ENCODE data around the gene PPP2R2B.

Gene PPP2R2B

DNA sequence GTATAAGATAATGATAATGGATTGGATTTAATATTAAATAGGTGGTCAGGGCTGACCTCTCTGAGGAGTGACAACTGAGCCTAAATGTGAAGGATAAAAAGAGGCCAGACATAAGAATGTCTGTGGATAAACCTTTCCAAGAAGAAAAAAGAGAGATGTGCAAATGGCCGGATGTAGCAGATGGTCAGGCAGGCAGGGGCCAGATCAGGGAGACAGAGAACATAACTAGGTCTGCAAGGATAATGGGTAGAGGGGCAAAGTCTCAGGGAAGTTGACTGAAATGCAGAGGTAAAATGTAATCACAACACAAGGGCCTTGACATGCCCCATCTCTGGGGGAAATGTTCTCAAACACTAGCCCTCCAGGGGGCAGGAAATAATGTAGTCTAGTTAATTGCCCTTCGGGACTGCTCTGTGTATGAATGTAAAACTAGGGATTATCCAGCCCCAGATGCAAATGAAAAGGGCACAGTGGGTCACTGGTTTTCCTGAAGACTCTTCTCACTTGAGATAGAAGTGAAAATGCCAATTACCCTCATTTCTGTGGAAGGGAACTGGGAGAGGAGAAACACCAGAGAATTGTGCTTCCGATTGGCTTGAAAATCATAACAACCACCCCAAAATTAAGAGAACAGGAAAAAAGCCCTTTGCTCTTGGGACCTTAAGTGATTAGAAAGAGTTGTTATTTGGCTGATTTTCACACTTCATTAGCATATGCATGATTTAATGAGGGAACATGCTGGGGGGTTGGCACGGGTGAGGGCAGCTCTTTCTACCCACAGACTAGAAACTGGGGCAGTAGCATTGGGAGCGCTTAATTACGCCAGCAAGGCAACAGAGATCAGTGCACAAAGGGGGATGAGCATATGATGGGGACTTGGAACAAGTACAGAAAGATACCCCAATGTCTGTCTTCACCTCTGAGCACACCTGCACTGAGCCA lies 88.6 kb downstream of the PPP2R2B start:
- TF ChIP-seq RARB (CRISPR knock-in tag; IDR thresholded peaks at IDR 0.05): no peak
- TF ChIP-seq ZNF70 (CRISPR knock-in tag; IDR thresholded peaks at IDR 0.05): no peak
- TF ChIP-seq, protein P1, sequence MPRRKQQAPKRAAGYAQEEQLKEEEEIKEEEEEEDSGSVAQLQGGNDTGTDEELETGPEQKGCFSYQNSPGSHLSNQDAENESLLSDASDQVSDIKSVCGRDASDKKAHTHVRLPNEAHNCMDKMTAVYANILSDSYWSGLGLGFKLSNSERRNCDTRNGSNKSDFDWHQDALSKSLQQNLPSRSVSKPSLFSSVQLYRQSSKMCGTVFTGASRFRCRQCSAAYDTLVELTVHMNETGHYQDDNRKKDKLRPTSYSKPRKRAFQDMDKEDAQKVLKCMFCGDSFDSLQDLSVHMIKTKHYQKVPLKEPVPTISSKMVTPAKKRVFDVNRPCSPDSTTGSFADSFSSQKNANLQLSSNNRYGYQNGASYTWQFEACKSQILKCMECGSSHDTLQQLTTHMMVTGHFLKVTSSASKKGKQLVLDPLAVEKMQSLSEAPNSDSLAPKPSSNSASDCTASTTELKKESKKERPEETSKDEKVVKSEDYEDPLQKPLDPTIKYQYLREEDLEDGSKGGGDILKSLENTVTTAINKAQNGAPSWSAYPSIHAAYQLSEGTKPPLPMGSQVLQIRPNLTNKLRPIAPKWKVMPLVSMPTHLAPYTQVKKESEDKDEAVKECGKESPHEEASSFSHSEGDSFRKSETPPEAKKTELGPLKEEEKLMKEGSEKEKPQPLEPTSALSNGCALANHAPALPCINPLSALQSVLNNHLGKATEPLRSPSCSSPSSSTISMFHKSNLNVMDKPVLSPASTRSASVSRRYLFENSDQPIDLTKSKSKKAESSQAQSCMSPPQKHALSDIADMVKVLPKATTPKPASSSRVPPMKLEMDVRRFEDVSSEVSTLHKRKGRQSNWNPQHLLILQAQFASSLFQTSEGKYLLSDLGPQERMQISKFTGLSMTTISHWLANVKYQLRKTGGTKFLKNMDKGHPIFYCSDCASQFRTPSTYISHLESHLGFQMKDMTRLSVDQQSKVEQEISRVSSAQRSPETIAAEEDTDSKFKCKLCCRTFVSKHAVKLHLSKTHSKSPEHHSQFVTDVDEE (CRISPR knock-in tag; IDR thresholded peaks at IDR 0.05): no peak
- TF ChIP-seq BACH2 (CRISPR knock-in tag; IDR thresholded peaks at IDR 0.05; ENCODE audit: borderline replicate concordance): no peak
- no peak for TF ChIP-seq ZNF565 (CRISPR knock-in tag; conservative IDR thresholded peaks at IDR 0.05; ENCODE audit: low read depth)
- TF ChIP-seq, protein P2, sequence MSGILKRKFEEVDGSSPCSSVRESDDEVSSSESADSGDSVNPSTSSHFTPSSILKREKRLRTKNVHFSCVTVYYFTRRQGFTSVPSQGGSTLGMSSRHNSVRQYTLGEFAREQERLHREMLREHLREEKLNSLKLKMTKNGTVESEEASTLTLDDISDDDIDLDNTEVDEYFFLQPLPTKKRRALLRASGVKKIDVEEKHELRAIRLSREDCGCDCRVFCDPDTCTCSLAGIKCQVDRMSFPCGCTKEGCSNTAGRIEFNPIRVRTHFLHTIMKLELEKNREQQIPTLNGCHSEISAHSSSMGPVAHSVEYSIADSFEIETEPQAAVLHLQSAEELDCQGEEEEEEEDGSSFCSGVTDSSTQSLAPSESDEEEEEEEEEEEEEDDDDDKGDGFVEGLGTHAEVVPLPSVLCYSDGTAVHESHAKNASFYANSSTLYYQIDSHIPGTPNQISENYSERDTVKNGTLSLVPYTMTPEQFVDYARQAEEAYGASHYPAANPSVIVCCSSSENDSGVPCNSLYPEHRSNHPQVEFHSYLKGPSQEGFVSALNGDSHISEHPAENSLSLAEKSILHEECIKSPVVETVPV (CRISPR knock-in tag; IDR thresholded peaks at IDR 0.05): no peak
- no peak for TF ChIP-seq TOX (CRISPR knock-in tag; IDR thresholded peaks at IDR 0.05; ENCODE audit: borderline replicate concordance)
- TF ChIP-seq GLIS3 (CRISPR knock-in tag; IDR thresholded peaks at IDR 0.05): no peak
- TF ChIP-seq, protein P3, sequence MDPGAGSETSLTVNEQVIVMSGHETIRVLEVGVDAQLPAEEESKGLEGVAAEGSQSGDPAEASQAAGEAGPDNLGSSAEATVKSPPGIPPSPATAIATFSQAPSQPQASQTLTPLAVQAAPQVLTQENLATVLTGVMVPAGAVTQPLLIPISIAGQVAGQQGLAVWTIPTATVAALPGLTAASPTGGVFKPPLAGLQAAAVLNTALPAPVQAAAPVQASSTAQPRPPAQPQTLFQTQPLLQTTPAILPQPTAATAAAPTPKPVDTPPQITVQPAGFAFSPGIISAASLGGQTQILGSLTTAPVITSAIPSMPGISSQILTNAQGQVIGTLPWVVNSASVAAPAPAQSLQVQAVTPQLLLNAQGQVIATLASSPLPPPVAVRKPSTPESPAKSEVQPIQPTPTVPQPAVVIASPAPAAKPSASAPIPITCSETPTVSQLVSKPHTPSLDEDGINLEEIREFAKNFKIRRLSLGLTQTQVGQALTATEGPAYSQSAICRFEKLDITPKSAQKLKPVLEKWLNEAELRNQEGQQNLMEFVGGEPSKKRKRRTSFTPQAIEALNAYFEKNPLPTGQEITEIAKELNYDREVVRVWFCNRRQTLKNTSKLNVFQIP (CRISPR knock-in tag; IDR thresholded peaks at IDR 0.05; ENCODE audit: borderline replicate concordance, low read depth): no peak
- no peak for TF ChIP-seq ZNF8 (CRISPR knock-in tag; IDR thresholded peaks at IDR 0.05)
- no peak for TF ChIP-seq CSDC2 (CRISPR knock-in tag; IDR thresholded peaks at IDR 0.05)
- TF ChIP-seq TCF4 (CRISPR knock-in tag; IDR thresholded peaks at IDR 0.05; ENCODE audit: borderline replicate concordance): no peak
- no peak for TF ChIP-seq ARNTL (CRISPR knock-in tag; IDR thresholded peaks at IDR 0.05; ENCODE audit: borderline replicate concordance, low read depth)
- TF ChIP-seq ZFP30 (CRISPR knock-in tag; IDR thresholded peaks at IDR 0.05): no peak
- TF ChIP-seq, protein P4, sequence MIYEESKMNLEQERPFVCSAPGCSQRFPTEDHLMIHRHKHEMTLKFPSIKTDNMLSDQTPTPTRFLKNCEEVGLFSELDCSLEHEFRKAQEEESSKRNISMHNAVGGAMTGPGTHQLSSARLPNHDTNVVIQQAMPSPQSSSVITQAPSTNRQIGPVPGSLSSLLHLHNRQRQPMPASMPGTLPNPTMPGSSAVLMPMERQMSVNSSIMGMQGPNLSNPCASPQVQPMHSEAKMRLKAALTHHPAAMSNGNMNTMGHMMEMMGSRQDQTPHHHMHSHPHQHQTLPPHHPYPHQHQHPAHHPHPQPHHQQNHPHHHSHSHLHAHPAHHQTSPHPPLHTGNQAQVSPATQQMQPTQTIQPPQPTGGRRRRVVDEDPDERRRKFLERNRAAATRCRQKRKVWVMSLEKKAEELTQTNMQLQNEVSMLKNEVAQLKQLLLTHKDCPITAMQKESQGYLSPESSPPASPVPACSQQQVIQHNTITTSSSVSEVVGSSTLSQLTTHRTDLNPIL (CRISPR knock-in tag; IDR thresholded peaks at IDR 0.05; ENCODE audit: low read depth): no peak
- no peak for TF ChIP-seq ISL1 (CRISPR knock-in tag; IDR thresholded peaks at IDR 0.05)
- TF ChIP-seq ZFP3 (CRISPR knock-in tag; IDR thresholded peaks at IDR 0.05): no peak
- no peak for ATAC-seq

DNA sequence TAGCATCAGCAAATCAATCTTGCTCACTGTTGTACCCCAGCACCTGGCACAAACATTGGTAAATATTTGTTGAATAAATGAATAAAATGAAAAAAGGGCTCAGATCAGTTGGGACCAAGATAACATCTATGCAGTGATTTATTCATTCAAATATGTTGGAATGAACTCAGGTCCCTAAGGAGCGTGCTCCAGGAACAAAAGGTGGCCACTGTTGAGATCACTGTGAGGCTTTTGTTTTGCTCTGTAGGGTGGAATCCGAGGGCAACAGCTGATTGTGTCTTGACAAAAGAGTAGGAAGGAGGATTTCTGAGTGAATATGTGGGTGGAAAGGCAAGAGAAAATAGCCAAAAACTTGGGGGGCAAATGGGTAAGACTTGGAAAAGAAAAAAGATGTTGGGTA lies 89.7 kb downstream of the PPP2R2B start:
- TF ChIP-seq RARB (CRISPR knock-in tag; IDR thresholded peaks at IDR 0.05) (no peak), TOX (CRISPR knock-in tag; IDR thresholded peaks at IDR 0.05; ENCODE audit: borderline replicate concordance) (no peak), ZFP3 (CRISPR knock-in tag; IDR thresholded peaks at IDR 0.05) (no peak), ISL1 (CRISPR knock-in tag; IDR thresholded peaks at IDR 0.05) (no peak), ZC3H10 (CRISPR knock-in tag; IDR thresholded peaks at IDR 0.05) (no peak), ZNF70 (CRISPR knock-in tag; IDR thresholded peaks at IDR 0.05) (no peak), ESRRG (CRISPR knock-in tag; IDR thresholded peaks at IDR 0.05) (no peak), ZFP30 (CRISPR knock-in tag; IDR thresholded peaks at IDR 0.05) (no peak), BACH2 (CRISPR knock-in tag; IDR thresholded peaks at IDR 0.05; ENCODE audit: borderline replicate concordance) (no peak)
- TF ChIP-seq, protein P5, sequence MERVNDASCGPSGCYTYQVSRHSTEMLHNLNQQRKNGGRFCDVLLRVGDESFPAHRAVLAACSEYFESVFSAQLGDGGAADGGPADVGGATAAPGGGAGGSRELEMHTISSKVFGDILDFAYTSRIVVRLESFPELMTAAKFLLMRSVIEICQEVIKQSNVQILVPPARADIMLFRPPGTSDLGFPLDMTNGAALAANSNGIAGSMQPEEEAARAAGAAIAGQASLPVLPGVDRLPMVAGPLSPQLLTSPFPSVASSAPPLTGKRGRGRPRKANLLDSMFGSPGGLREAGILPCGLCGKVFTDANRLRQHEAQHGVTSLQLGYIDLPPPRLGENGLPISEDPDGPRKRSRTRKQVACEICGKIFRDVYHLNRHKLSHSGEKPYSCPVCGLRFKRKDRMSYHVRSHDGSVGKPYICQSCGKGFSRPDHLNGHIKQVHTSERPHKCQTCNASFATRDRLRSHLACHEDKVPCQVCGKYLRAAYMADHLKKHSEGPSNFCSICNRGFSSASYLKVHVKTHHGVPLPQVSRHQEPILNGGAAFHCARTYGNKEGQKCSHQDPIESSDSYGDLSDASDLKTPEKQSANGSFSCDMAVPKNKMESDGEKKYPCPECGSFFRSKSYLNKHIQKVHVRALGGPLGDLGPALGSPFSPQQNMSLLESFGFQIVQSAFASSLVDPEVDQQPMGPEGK (CRISPR knock-in tag; IDR thresholded peaks at IDR 0.05; ENCODE audit: borderline replicate concordance): no peak
- no peak for ATAC-seq

All from SK-N-SH treated with all-trans-retinoic acid at 6 μM for 48 hours (cell line).